ENCODE results near the gene S100G. TPM values are rescaled to one million over a fixed set of nuclear protein-coding genes. Genes with fewer than 3 reads are reported as not detected.

Gene S100G
- polyA plus RNA-seq, 3 donors: not detected

- no peaks in the 10 kb centered on the region for H3K4me1 Mint-ChIP-seq
- peaks cover 0 to 1% (median 0%) of the 10 kb centered on the region in 7 donors for H3K9me3 Mint-ChIP-seq
- no peaks in the 10 kb centered on the region for H3K9me3 ChIP-seq (replicated peaks in 1 of 2; ENCODE audit: control insufficient read depth in 1 of 2, insufficient read depth in 1 of 2, low read length in 2 of 2)
- no peak for DNase-seq
- H3K36me3 ChIP-seq (replicated peaks in 1 of 2; ENCODE audit: control insufficient read depth in 1 of 2, insufficient read depth in 2 of 2, low read length in 2 of 2): peaks cover 10 to 36% of the 10 kb centered on the region in 2 donors
- H2AFZ ChIP-seq (ENCODE audit: insufficient read depth, low read depth, low read length, poor library complexity, severe bottlenecking): no peak overlapping the region
- H3K27me3 Mint-ChIP-seq (ENCODE audit: low read depth in 3 of 3): peaks cover 0 to 32% (median 0%) of the 10 kb centered on the region in 3 donors
- intact Hi-C loops (cut with micrococcal nuclease): no loop called here
- no peak overlapping the region for H3K9ac ChIP-seq (ENCODE audit: insufficient read depth, low read length, poor library complexity, severe bottlenecking)
- TF ChIP-seq, protein P1, sequence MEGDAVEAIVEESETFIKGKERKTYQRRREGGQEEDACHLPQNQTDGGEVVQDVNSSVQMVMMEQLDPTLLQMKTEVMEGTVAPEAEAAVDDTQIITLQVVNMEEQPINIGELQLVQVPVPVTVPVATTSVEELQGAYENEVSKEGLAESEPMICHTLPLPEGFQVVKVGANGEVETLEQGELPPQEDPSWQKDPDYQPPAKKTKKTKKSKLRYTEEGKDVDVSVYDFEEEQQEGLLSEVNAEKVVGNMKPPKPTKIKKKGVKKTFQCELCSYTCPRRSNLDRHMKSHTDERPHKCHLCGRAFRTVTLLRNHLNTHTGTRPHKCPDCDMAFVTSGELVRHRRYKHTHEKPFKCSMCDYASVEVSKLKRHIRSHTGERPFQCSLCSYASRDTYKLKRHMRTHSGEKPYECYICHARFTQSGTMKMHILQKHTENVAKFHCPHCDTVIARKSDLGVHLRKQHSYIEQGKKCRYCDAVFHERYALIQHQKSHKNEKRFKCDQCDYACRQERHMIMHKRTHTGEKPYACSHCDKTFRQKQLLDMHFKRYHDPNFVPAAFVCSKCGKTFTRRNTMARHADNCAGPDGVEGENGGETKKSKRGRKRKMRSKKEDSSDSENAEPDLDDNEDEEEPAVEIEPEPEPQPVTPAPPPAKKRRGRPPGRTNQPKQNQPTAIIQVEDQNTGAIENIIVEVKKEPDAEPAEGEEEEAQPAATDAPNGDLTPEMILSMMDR (IDR thresholded peaks at IDR 0.05): no peak
- peaks cover 29 to 34% of the 10 kb centered on the region in 2 donors for H3K36me3 Mint-ChIP-seq
- H3K4me2 ChIP-seq (replicated peaks; ENCODE audit: extremely low read depth, low read length, poor library complexity, severe bottlenecking): no peak overlapping the region
- H3K27ac Mint-ChIP-seq: peak overlapping the region in 3 of 7 donors; percentile 21 to 47 (median 23)
- no peaks in the 10 kb centered on the region for H3K79me2 ChIP-seq (ENCODE audit: insufficient read depth, low read length)
- no peaks in the 10 kb centered on the region for H4K20me1 ChIP-seq (ENCODE audit: insufficient read depth, low read length)
- no peak overlapping the region for H3K4me3 Mint-ChIP-seq
- WGBS (ENCODE audit: insufficient coverage): 93% methylated on average over 3 of the region's 11 CpGs
- H3K27me3 ChIP-seq (ENCODE audit: control insufficient read depth in 2 of 2, insufficient read depth in 2 of 2, low read length in 2 of 2): peaks cover 0 to 8% of the 10 kb centered on the region in 2 donors
- no peaks in the 10 kb centered on the region for H3K4me1 ChIP-seq (ENCODE audit: control insufficient read depth in 1 of 2, insufficient read depth in 2 of 2, low read length in 2 of 2)
- no peak overlapping the region for H3K4me3 ChIP-seq (replicated peaks in 1 of 3; ENCODE audit: low read depth in 2 of 3, low read length in 3 of 3)
- H3K27ac ChIP-seq (ENCODE audit: low read depth in 1 of 2, low read length in 2 of 2): no peak overlapping the region
Observed at GRCh38 chrX:16678689-16679088, 28.7 kb downstream of the S100G start.

DNA sequence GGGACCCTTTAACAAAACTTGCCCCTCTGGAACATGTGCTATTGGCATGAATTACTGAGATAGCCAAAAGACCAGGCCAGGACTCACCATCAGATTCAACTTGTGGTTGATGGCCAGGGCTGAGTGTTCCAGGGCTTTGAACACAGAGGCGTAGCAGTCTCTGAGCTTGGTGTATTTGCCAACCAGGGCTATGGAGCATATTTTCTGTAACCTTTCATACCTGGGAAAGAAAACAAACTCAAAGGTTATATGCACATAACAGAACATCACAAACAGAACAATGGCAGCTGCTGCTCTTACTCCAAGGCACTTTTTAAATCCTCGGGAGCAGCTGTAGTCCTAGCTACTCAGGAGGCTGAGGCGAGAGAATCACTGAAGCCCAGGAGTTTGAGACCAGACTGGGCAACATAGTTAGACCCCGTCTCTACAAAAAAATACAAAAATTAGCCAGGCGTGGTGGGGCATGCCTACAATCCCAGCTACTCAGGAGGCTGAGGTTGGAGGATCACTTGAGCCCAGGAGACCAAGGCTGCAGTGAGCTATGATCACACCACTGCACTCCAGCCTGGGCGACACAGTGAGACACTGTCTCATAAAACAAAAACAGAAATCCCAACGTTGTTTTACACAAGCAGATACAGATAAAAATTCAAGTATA lies 33.2 kb downstream of the S100G start:
- peaks cover 0 to 1% of the 10 kb centered on the region in 2 donors for H3K27me3 ChIP-seq (ENCODE audit: control insufficient read depth in 2 of 2, insufficient read depth in 2 of 2, low read length in 2 of 2)
- H3K27ac ChIP-seq (ENCODE audit: low read depth in 1 of 2, low read length in 2 of 2): no peak overlapping the region
- H3K4me3 ChIP-seq (replicated peaks in 1 of 3; ENCODE audit: low read depth in 2 of 3, low read length in 3 of 3): no peak overlapping the region
- H3K4me2 ChIP-seq (replicated peaks; ENCODE audit: extremely low read depth, low read length, poor library complexity, severe bottlenecking): no peak overlapping the region
- peaks cover 0 to 23% (median 0%) of the 10 kb centered on the region in 3 donors for H3K27me3 Mint-ChIP-seq (ENCODE audit: low read depth in 3 of 3)
- peaks cover 23 to 38% of the 10 kb centered on the region in 2 donors for H3K36me3 Mint-ChIP-seq
- no peaks in the 10 kb centered on the region for H3K9me3 Mint-ChIP-seq
- no peak for DNase-seq
- no peak overlapping the region for H2AFZ ChIP-seq (ENCODE audit: insufficient read depth, low read depth, low read length, poor library complexity, severe bottlenecking)
- H3K4me1 ChIP-seq (ENCODE audit: control insufficient read depth in 1 of 2, insufficient read depth in 2 of 2, low read length in 2 of 2): no peaks in the 10 kb centered on the region
- peaks cover 16 to 33% of the 10 kb centered on the region in 2 donors for H3K36me3 ChIP-seq (replicated peaks in 1 of 2; ENCODE audit: control insufficient read depth in 1 of 2, insufficient read depth in 2 of 2, low read length in 2 of 2)
- H3K27ac Mint-ChIP-seq: peak overlapping the region in 1 of 7 donors; percentile 66
- no peaks in the 10 kb centered on the region for H3K79me2 ChIP-seq (ENCODE audit: insufficient read depth, low read length)
- TF ChIP-seq, protein P1 (IDR thresholded peaks at IDR 0.05): no peak
- H3K4me1 Mint-ChIP-seq: no peaks in the 10 kb centered on the region
- H3K9me3 ChIP-seq (replicated peaks in 1 of 2; ENCODE audit: control insufficient read depth in 1 of 2, insufficient read depth in 1 of 2, low read length in 2 of 2): no peaks in the 10 kb centered on the region
- H4K20me1 ChIP-seq (ENCODE audit: insufficient read depth, low read length): no peaks in the 10 kb centered on the region
- intact Hi-C loops (cut with micrococcal nuclease): no loop called here
- H3K9ac ChIP-seq (ENCODE audit: insufficient read depth, low read length, poor library complexity, severe bottlenecking): no peak overlapping the region
- WGBS (ENCODE audit: insufficient coverage): 90% methylated on average over 2 of the region's 7 CpGs
- no peak overlapping the region for H3K4me3 Mint-ChIP-seq
